Ureter (tissue), 1 donor: Measurements from ENCODE around the gene PROK1. TPM values are rescaled to one million over a fixed set of nuclear protein-coding genes. Genes with fewer than 3 reads are reported as not detected.
"Not testable (repeated sequence)": the region's sequence is repeated elsewhere in the genome, so short reads cannot be mapped to it uniquely, and the experiment has no call there.

Experiments used
- DNase-seq: peaks from one replicate; pipeline ENCODE4 v3.0.0-alpha.2; 2020; ENCODE audit warnings: low spot score
- total RNA-seq: library from RNA; stranded (reverse); gene quantifications from one replicate; pipeline ENCODE4 v1.2.4, GENCODE V29; 2023
- donor health status: DM: yes; HTN: yes; CAD: no.

The PROK1 gene
- total RNA-seq: 9.3 TPM

- DNase-seq: no peak
These were observed at the start of gene PROK1 for GRCh38 chr1:110450929-110451328. Gene PROK1 (plus strand): TSS chr1:110451149. CDS start chr1:110451217, 68 bp downstream.

GRCh38 chr1:110403805-110404204 is 47.1 kb upstream of the PROK1 start:
- no peak for DNase-seq

GRCh38 chr1:110404401-110404800 is 46.5 kb upstream of the PROK1 start:
- no peak for DNase-seq

GRCh38 chr1:110406407-110406806 is 44.5 kb upstream of the PROK1 start:
- DNase-seq: not testable (repeated sequence)

- peak; percentile 96 for DNase-seq
These were observed 43.4 kb upstream of the PROK1 start, which contains the start of gene LAMTOR5 for GRCh38 chr1:110407260-110408210. Gene LAMTOR5 (minus strand): TSS chr1:110407694. CDS start chr1:110407620, 74 bp downstream.

- DNase-seq: no peak
These were observed 42.5 kb upstream of the PROK1 start for GRCh38 chr1:110408488-110408887.

- no peak for DNase-seq
These were observed 41.6 kb upstream of the PROK1 start for GRCh38 chr1:110409316-110409715.

GRCh38 chr1:110411173-110411735 is 39.7 kb upstream of the PROK1 start:
- DNase-seq: no peak

GRCh38 chr1:110412576-110412975 is 38.4 kb upstream of the PROK1 start:
- peak; percentile 74 for DNase-seq

- DNase-seq: not testable (repeated sequence)
These were observed 37.9 kb upstream of the PROK1 start for GRCh38 chr1:110413045-110413444.

- DNase-seq: no peak
These were observed 32.2 kb upstream of the PROK1 start for GRCh38 chr1:110418729-110419128.

GRCh38 chr1:110420023-110420662 is 30.8 kb upstream of the PROK1 start:
- no peak for DNase-seq

GRCh38 chr1:110420874-110421793 is 29.8 kb upstream of the PROK1 start:
- DNase-seq: no peak

- DNase-seq: no peak
These were observed 26.0 kb upstream of the PROK1 start for GRCh38 chr1:110424699-110425611.

- no peak for DNase-seq
These were observed 25.3 kb upstream of the PROK1 start for GRCh38 chr1:110425612-110426152.

- DNase-seq: no peak
These were observed 24.1 kb upstream of the PROK1 start for GRCh38 chr1:110426854-110427253.

GRCh38 chr1:110428946-110429345 is 22.0 kb upstream of the PROK1 start:
- DNase-seq: no peak

GRCh38 chr1:110430366-110430765 is 20.6 kb upstream of the PROK1 start:
- no peak for DNase-seq

- no peak for DNase-seq
These were observed 20.0 kb upstream of the PROK1 start for GRCh38 chr1:110430901-110431300.

GRCh38 chr1:110433213-110433612 is 17.7 kb upstream of the PROK1 start:
- DNase-seq: no peak
